ENCODE results near the gene A1BG.
A peak's percentile ranks its signal among the peaks of the same experiment; 100 is the strongest.

The A1BG gene

DNA sequence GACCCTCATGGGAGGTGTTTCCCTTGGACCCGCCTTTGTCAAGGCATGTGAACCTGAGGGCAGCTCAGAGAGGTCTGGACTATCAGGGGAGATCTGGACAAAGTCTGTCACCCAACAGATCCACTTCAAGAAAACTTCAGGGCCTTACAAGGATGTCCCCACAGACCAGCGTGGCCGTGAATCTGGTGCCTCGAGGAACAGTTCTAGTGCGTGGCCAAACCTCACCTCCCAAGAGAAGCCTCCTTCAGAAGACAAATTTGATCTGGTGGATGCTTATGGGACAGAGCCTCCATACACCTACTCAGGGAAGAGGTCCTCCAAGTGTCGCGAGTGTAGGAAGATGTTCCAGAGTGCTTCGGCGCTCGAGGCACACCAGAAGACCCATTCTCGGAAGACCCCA, 15.0 kb downstream of the A1BG start:
- no peak for TF ChIP-seq TAF1 (IDR thresholded peaks at IDR 0.05; ENCODE audit: low read depth, low read length)
- TF ChIP-seq POLR2AphosphoS5 (IDR thresholded peaks at IDR 0.05; ENCODE audit: low read depth, low read length), result no peak
- no peak for DNase-seq (ENCODE audit: insufficient read length, low spot score)
- FAIRE-seq, result no peak

DNA sequence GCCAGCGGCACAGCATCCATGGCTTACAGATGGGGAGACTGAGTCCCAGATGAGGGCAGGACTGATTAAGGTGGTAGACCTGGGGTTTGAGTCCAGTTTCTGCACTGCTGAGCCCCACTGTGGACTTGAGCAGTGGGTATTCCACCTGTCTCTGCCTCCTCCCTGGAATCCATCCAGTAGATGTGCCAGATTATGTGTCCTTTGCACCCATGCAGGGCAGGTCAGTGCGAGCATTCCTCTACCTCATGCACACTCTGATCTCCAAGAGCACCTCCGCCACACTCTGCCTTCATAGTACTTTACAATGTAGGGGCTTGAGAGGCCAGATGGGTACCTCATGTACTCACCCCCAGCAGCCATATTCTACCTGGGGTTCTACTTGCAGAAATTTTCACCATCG, 16.5 kb downstream of the A1BG start:
- FAIRE-seq, result no peak
- TF ChIP-seq PAX5 (IDR thresholded peaks at IDR 0.05; ENCODE audit: insufficient read depth, low read length, severe bottlenecking) (no peak), POU2F2 (IDR thresholded peaks at IDR 0.05; ENCODE audit: low read depth, low read length) (no peak), SPI1 (IDR thresholded peaks at IDR 0.05; ENCODE audit: low read depth, low read length) (no peak), POLR2A (IDR thresholded peaks at IDR 0.05; ENCODE audit: low read depth, low read length) (no peak), POLR2AphosphoS5 (IDR thresholded peaks at IDR 0.05; ENCODE audit: low read depth, low read length) (no peak), TAF1 (IDR thresholded peaks at IDR 0.05; ENCODE audit: low read depth, low read length) (no peak)
- no peak for DNase-seq (ENCODE audit: insufficient read length, low spot score)

DNA sequence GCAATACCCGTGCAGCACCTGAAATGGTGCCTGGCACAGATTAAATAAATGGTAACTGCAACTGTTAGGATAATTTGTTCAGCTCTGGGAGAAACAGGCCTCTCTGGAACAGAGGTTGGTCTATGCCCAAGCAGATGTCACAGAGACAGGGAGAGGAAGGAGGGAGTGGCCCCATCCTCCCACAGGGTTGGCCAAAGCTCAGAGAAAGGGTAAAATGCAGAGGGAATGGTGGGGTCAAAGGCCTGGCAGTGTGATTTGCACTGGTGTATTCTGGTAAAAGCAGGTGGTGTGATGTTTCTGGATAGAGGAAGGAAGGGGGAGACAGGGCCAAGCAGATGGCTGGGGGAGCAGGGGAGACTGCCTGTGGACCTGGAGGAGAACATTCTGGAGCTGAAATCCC, 17.1 kb downstream of the A1BG start:
- TF ChIP-seq POLR2AphosphoS5 (IDR thresholded peaks at IDR 0.05; ENCODE audit: low read depth, low read length), result no peak
- no peak for TF ChIP-seq SPI1 (IDR thresholded peaks at IDR 0.05; ENCODE audit: low read depth, low read length)
- no peak for TF ChIP-seq POU2F2 (IDR thresholded peaks at IDR 0.05; ENCODE audit: low read depth, low read length)
- no peak for TF ChIP-seq TAF1 (IDR thresholded peaks at IDR 0.05; ENCODE audit: low read depth, low read length)
- TF ChIP-seq POLR2A (IDR thresholded peaks at IDR 0.05; ENCODE audit: low read depth, low read length), result no peak
- no peak for TF ChIP-seq PAX5 (IDR thresholded peaks at IDR 0.05; ENCODE audit: insufficient read depth, low read length, severe bottlenecking)
- no peak for FAIRE-seq
- no peak for DNase-seq (ENCODE audit: insufficient read length, low spot score)

DNA sequence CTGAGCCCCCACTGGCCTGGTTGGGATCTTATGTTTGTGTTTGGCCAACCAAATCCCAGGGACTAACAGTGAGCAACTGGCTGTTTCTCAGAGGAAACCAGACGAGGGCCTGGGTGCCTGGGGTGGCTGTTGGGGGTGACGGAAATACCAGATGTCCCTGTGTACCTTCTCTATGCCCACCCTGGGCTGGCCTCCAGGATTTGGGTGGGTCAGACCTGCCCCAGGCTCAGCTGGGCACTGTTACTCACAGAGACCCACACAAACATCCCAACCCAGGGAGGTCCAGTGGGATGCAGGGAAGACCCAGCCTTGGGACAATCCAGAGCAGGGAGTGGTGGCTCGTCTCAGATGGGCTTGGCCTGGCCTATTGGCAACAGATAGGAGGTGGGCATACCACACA, 17.7 kb downstream of the A1BG start:
- TF ChIP-seq POLR2A (IDR thresholded peaks at IDR 0.05; ENCODE audit: low read depth, low read length), result no peak
- TF ChIP-seq TAF1 (IDR thresholded peaks at IDR 0.05; ENCODE audit: low read depth, low read length), result no peak
- TF ChIP-seq POLR2AphosphoS5 (IDR thresholded peaks at IDR 0.05; ENCODE audit: low read depth, low read length), result no peak
- TF ChIP-seq SPI1 (IDR thresholded peaks at IDR 0.05; ENCODE audit: low read depth, low read length), result no peak
- no peak for TF ChIP-seq POU2F2 (IDR thresholded peaks at IDR 0.05; ENCODE audit: low read depth, low read length)
- TF ChIP-seq PAX5 (IDR thresholded peaks at IDR 0.05; ENCODE audit: insufficient read depth, low read length, severe bottlenecking), result no peak
- no peak for DNase-seq (ENCODE audit: insufficient read length, low spot score)
- no peak for FAIRE-seq

DNA sequence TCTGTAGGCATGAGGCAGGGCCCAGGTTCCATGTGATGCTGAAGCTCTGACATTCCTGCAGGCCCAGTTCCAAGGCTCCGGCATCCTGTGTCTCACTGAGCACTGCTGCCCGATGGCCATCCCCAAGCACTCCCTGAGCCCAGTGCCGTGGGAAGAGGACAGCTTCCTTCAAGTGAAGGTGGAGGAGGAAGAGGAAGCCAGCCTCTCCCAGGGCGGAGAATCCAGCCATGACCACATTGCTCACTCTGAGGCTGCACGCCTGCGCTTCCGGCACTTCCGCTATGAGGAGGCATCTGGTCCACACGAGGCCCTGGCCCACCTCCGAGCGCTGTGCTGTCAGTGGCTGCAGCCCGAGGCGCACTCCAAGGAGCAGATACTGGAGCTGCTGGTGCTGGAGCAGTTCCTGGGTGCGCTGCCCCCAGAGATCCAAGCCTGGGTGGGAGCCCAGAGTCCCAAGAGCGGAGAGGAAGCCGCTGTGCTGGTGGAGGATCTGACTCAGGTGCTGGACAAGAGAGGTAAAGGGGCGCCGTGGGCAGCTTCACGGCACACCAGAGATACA, 18.5 kb downstream of the A1BG start:
- TF ChIP-seq SPI1 (IDR thresholded peaks at IDR 0.05; ENCODE audit: low read depth, low read length), result no peak
- TF ChIP-seq PAX5 (IDR thresholded peaks at IDR 0.05; ENCODE audit: insufficient read depth, low read length, severe bottlenecking), result no peak
- TF ChIP-seq POU2F2 (IDR thresholded peaks at IDR 0.05; ENCODE audit: low read depth, low read length), result no peak
- TF ChIP-seq TAF1 (IDR thresholded peaks at IDR 0.05; ENCODE audit: low read depth, low read length), result no peak
- TF ChIP-seq POLR2A (IDR thresholded peaks at IDR 0.05; ENCODE audit: low read depth, low read length), result no peak
- TF ChIP-seq POLR2AphosphoS5 (IDR thresholded peaks at IDR 0.05; ENCODE audit: low read depth, low read length), result no peak
- FAIRE-seq (no peak), DNase-seq (ENCODE audit: insufficient read length, low spot score) (no peak)

DNA sequence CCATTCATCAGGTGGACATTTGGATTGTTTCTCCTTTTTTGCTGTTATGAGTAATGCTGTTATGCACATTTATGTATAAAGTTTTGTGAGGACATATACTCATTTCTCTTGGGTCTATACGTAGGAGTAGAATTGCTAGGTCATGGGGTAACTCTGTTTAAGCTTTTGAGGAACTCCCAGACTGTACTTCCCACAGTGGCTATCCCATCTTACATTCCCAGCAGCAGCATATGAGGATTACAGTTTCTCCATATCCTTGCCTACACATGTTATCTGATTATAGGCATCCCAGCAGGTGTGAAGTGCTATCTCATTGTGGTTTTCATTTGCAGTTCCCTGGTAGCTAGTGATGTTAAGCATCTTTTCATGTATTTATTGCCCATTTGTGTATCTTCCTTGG, 20.6 kb downstream of the A1BG start:
- TF ChIP-seq SPI1 (IDR thresholded peaks at IDR 0.05; ENCODE audit: low read depth, low read length) (no peak), TAF1 (IDR thresholded peaks at IDR 0.05; ENCODE audit: low read depth, low read length) (no peak), PAX5 (IDR thresholded peaks at IDR 0.05; ENCODE audit: insufficient read depth, low read length, severe bottlenecking) (no peak), POLR2AphosphoS5 (IDR thresholded peaks at IDR 0.05; ENCODE audit: low read depth, low read length) (no peak), POLR2A (IDR thresholded peaks at IDR 0.05; ENCODE audit: low read depth, low read length) (no peak), POU2F2 (IDR thresholded peaks at IDR 0.05; ENCODE audit: low read depth, low read length) (no peak)
- FAIRE-seq (no peak), DNase-seq (ENCODE audit: insufficient read length, low spot score) (no peak)

DNA sequence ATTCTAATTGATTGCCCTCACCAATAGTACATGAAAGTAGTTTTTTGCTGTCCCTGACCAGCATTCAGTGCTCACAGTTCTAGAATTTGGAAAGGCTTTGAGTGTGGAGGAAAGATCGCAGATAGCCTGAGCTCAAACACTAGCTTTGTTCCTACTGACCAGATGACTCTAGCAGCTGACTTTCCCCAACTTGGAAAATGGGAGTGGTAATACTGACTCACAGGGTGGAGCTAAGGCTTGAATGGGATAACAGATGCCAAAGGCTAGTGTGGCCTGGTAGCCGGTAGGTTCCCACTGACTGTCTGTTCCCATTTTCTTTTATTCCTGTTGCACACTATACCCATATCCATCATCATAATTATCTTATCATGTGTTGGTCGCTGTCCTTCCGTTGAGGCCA, 22.8 kb downstream of the A1BG start:
- DNase-seq (ENCODE audit: insufficient read length, low spot score) (no peak), FAIRE-seq (no peak)
- TF ChIP-seq PAX5 (IDR thresholded peaks at IDR 0.05; ENCODE audit: insufficient read depth, low read length, severe bottlenecking) (no peak), POU2F2 (IDR thresholded peaks at IDR 0.05; ENCODE audit: low read depth, low read length) (no peak), TAF1 (IDR thresholded peaks at IDR 0.05; ENCODE audit: low read depth, low read length) (no peak), SPI1 (IDR thresholded peaks at IDR 0.05; ENCODE audit: low read depth, low read length) (no peak), POLR2A (IDR thresholded peaks at IDR 0.05; ENCODE audit: low read depth, low read length) (no peak), POLR2AphosphoS5 (IDR thresholded peaks at IDR 0.05; ENCODE audit: low read depth, low read length) (no peak)

DNA sequence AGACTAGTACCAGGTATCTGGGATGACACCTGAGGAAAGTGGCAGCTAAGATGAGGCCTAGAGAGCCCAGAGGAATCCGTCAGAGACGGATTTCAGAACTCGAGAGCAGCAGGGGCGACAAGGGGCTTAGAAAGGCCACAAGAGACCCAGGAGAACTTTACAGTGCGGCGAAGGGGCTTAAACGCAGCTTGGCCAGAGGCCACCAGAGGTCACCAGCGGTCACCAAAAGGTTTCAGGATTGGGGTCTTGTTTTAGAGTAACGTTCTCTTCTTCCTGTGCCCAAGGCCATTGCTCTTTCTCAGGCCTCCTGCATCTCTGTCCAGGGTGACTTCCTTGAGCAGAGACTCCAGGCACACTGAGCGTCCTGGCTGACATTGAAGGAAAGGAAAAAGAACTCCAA, 24.3 kb downstream of the A1BG start:
- DNase-seq (ENCODE audit: insufficient read length, low spot score), result no peak
- no peak for FAIRE-seq
- TF ChIP-seq TAF1 (IDR thresholded peaks at IDR 0.05; ENCODE audit: low read depth, low read length) (no peak), PAX5 (IDR thresholded peaks at IDR 0.05; ENCODE audit: insufficient read depth, low read length, severe bottlenecking) (no peak), SPI1 (IDR thresholded peaks at IDR 0.05; ENCODE audit: low read depth, low read length) (no peak), POLR2A (IDR thresholded peaks at IDR 0.05; ENCODE audit: low read depth, low read length) (no peak), POU2F2 (IDR thresholded peaks at IDR 0.05; ENCODE audit: low read depth, low read length) (no peak)

DNA sequence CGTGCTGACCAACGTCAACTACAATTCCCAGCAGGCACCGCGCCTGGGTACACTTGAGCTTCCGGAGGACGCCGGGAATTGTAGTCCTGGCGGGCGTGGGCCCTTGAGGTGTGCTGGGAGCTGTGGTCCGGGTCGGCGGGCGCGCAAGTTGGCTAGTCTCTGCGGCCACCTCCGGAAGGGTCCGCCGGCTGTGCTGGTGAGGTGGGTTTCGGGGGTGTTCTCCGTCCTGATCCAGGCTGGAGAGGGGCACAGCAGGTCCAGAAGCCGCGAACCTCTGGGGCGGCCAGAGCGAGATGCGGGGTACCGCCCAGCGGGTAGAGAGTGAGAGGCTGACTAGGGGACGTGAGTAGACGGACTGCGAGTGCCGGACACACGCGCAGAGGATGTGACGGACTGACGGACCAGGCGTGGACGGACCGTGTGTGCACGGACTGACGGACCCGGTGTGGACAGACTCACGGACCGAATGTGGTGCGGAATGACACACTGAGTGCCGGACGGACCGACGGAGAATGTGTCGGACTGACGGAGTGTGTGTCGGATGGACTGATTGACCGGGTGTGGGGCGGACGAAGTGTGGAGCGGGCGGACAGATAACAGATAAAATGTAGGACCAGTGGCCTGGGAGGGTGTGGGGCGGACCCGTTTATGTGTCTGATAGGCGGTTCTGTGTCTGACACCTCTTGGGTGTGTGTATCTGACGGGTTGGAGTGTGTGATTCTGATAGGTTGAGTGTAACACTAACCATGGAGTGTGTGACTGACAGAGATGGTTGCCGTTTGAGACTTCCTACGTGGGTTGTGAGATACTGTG, 26.2 kb downstream of the A1BG start, which contains the start of gene ZSCAN22:
ZSCAN22 (plus strand) TSS at position 81 of the 813 bp plus-strand sequence. CDS start 7,809 bp downstream, outside the sequence.
- TF ChIP-seq POLR2A (IDR thresholded peaks at IDR 0.05; ENCODE audit: low read depth, low read length), result peak; percentile 68
- peak; percentile 14; the same call in 1 of the 2 replicates for TF ChIP-seq TAF1 (IDR thresholded peaks at IDR 0.05; ENCODE audit: low read depth, low read length)
- TF ChIP-seq PAX5 (IDR thresholded peaks at IDR 0.05; ENCODE audit: insufficient read depth, low read length, severe bottlenecking), result no peak
- no peak for TF ChIP-seq SPI1 (IDR thresholded peaks at IDR 0.05; ENCODE audit: low read depth, low read length)
- TF ChIP-seq POU2F2 (IDR thresholded peaks at IDR 0.05; ENCODE audit: low read depth, low read length), result peak; percentile 85
- peak; percentile 69 for TF ChIP-seq POLR2AphosphoS5 (IDR thresholded peaks at IDR 0.05; ENCODE audit: low read depth, low read length)
- peak; percentile 96 for DNase-seq (ENCODE audit: insufficient read length, low spot score)

More for the DNA sequence above, 26.2 kb downstream of the A1BG start, which contains the start of gene ZSCAN22:
- peak; percentile 94 for FAIRE-seq
